ENCODE data around the gene SMS. TPM values are rescaled to one million over a fixed set of nuclear protein-coding genes. Genes with fewer than 3 reads are reported as not detected.

Gene SMS
- total and polyA plus RNA-seq, 11 donors = 24.0 to 109 (median 50.2) TPM

DNA sequence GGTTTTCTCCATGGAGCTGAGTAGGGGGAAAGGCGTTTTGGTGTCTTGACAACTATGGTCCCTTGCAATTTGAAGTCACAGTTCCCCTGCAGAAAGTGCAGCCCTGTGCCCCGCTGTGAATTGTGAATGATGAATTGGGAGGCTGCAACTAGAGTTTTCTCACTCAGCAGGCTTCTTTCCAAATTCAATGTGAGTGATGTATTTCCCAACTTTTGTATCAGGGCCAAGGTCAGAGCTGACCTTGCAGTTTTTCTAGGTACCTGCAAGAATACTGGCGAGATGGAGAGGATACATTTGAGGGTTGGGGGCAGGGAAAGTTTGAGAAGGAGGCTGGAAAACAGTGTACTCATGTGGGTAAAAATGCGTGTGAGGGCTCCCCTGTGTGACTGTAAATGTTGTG, 103.4 kb downstream of the SMS start:
- Histone ChIP-seq H3K27ac (no peak overlapping the region), H3K4me1 (no peaks in the 10 kb centered on the region), H3K36me3 (no peaks in the 10 kb centered on the region), H3K4me3 (no peak overlapping the region), H3K9me3 (no peaks in the 10 kb centered on the region), H3K27me3 (peaks cover 0 to 3% (median 0%) of the 10 kb centered on the region in 9 donors)
- WGBS, 4 donors = 51 to 77% (median 67%) methylated on average over 4 of the region's 4 CpGs
- no peak for ATAC-seq
- DNase-seq = no peak
- TF ChIP-seq POLR2A (IDR thresholded peaks at IDR 0.05) = no peak
- TF ChIP-seq, protein P1, sequence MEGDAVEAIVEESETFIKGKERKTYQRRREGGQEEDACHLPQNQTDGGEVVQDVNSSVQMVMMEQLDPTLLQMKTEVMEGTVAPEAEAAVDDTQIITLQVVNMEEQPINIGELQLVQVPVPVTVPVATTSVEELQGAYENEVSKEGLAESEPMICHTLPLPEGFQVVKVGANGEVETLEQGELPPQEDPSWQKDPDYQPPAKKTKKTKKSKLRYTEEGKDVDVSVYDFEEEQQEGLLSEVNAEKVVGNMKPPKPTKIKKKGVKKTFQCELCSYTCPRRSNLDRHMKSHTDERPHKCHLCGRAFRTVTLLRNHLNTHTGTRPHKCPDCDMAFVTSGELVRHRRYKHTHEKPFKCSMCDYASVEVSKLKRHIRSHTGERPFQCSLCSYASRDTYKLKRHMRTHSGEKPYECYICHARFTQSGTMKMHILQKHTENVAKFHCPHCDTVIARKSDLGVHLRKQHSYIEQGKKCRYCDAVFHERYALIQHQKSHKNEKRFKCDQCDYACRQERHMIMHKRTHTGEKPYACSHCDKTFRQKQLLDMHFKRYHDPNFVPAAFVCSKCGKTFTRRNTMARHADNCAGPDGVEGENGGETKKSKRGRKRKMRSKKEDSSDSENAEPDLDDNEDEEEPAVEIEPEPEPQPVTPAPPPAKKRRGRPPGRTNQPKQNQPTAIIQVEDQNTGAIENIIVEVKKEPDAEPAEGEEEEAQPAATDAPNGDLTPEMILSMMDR (IDR thresholded peaks at IDR 0.05) = no peak
- intact Hi-C loops (cut with DNase I) = no loop called here

Other genes with a start within 250 kb of the SMS start
- gene SMPX, start 182.6 kb upstream of the SMS start, total RNA-seq = 100 to 1,000 TPM; 537 to 972 (median 719) TPM
- 100 to 1,000 TPM; 340 to 515 TPM for gene SMPX, start 182.6 kb upstream of the SMS start, polyA plus RNA-seq
- 10 to 100 TPM in 7 of 9 donors, 1 to 10 TPM in 2; 7.5 to 14.8 (median 11.7) TPM for gene MBTPS2, start 101.1 kb upstream of the SMS start, total RNA-seq
- gene MBTPS2, start 101.1 kb upstream of the SMS start, polyA plus RNA-seq = 10 to 100 TPM in 1 of 2 donors, 1 to 10 TPM in 1; 2.6 to 10.1 TPM
- gene YY2, start 84.7 kb upstream of the SMS start, total RNA-seq = 1 to 10 TPM in 2 of 9 donors, under 1 TPM in 7; 0.38 to 1.2 (median 0.56) TPM
- under 1 TPM; 0.65 to 0.80 TPM for gene YY2, start 84.7 kb upstream of the SMS start, polyA plus RNA-seq
- gene PHEX, start 91.6 kb downstream of the SMS start, total RNA-seq = under 1 TPM in 5 of 9 donors, not detected in 4; 0.11 to 0.53 (median 0.34) TPM
- gene PHEX, start 91.6 kb downstream of the SMS start, polyA plus RNA-seq = under 1 TPM in 1 of 2 donors, not detected in 1; 0.01 TPM

Measured in heart left ventricle (tissue), 16 donors.